GM23338 (cell line): Measurements from ENCODE around the gene ABL1. TPM values are rescaled to one million over a fixed set of nuclear protein-coding genes. Genes with fewer than 3 reads are reported as not detected.

Experiments used
- ATAC-seq: fragments of 200-7000 bp; cut with Tn5 transposase; 3 replicates; pipeline ENCODE4 v1.9.1; 2020
- DNase-seq: peaks from one replicate; pipeline ENCODE4 v3.0.0-alpha.2; 2015; ENCODE audit warnings: low spot score
- H2AFZ ChIP-seq: fragments of 200-600 bp; sonication (generic); 2 replicates; pipeline ENCODE4 v1.8.0; 2016; ENCODE audit warnings: antibody characterized with exemption, mild to moderate bottlenecking, moderate library complexity
- H3F3A ChIP-seq: fragments of 200-600 bp; sonication (generic); replicated peaks from 2 replicates; pipeline ENCODE4 v1.8.0; 2017; ENCODE audit warnings: antibody characterized with exemption, mixed run types, low read depth
- H3K27ac ChIP-seq: fragments of 200-600 bp; sonication (generic); 2 replicates; pipeline ENCODE4 v1.6.1; 2016; ENCODE audit warnings: low read depth
- H3K27me3 ChIP-seq: fragments of 200-600 bp; sonication (generic); 2 replicates; pipeline ENCODE4 v1.8.0; 2016; ENCODE audit warnings: mild to moderate bottlenecking, mixed run types, moderate library complexity; ENCODE audit not compliant: insufficient read depth
- H3K36me3 ChIP-seq: fragments of 200-600 bp; sonication (generic); 2 replicates; pipeline ENCODE4 v1.8.0; 2016; ENCODE audit warnings: mild to moderate bottlenecking; ENCODE audit not compliant: insufficient read depth
- H3K4me1 ChIP-seq: fragments of 200-600 bp; sonication (generic); 2 replicates; pipeline ENCODE4 v1.8.0; 2016; ENCODE audit warnings: mild to moderate bottlenecking, moderate library complexity; ENCODE audit not compliant: insufficient read depth
- H3K4me2 ChIP-seq: fragments of 200-600 bp; sonication (generic); 2 replicates; pipeline ENCODE4 v1.7.1; 2017; ENCODE audit warnings: mixed run types
- H3K4me3 ChIP-seq: fragments of 200-600 bp; sonication (generic); 2 replicates; pipeline ENCODE4 v1.6.1; 2016; ENCODE audit warnings: mixed run types
- H3K79me2 ChIP-seq: fragments of 200-600 bp; sonication (generic); replicated peaks from 2 replicates; pipeline ENCODE4 v1.8.0; 2017; ENCODE audit warnings: mild to moderate bottlenecking; ENCODE audit not compliant: insufficient read depth
- H3K9me2 ChIP-seq: fragments of 200-600 bp; sonication (generic); 2 replicates; pipeline ENCODE4 v1.8.0; 2017; ENCODE audit not compliant: insufficient read depth
- H4K20me1 ChIP-seq: fragments of 200-600 bp; sonication (generic); replicated peaks from 2 replicates; pipeline ENCODE4 v1.8.0; 2017; ENCODE audit warnings: mild to moderate bottlenecking; ENCODE audit not compliant: insufficient read depth
- H3K27ac Mint-ChIP-seq: 2 replicates; pipeline ENCODE4 v1.8.0; 2020; ENCODE audit warnings: inconsistent platforms, mild to moderate bottlenecking, moderate library complexity, mixed read lengths
- H3K27me3 Mint-ChIP-seq: 3 replicates; pipeline ENCODE4 v1.8.0; 2022; ENCODE audit warnings: low read depth, mild to moderate bottlenecking, moderate library complexity, mixed read lengths, inconsistent platforms; ENCODE audit not compliant: insufficient read depth, poor library complexity
- H3K36me3 Mint-ChIP-seq: 3 replicates; pipeline ENCODE4 v1.8.0; 2021; ENCODE audit warnings: low read depth, mild to moderate bottlenecking, inconsistent platforms, moderate library complexity, mixed read lengths
- H3K4me1 Mint-ChIP-seq: 3 replicates; pipeline ENCODE4 v1.8.0; 2020; ENCODE audit warnings: mild to moderate bottlenecking, inconsistent platforms, mixed read lengths
- H3K4me3 Mint-ChIP-seq: 3 replicates; pipeline ENCODE4 v1.8.0; 2021; ENCODE audit warnings: moderate library complexity, mild to moderate bottlenecking, inconsistent platforms, mixed read lengths
- H3K9me3 Mint-ChIP-seq: 3 replicates; pipeline ENCODE4 v1.8.0; 2020; ENCODE audit warnings: moderate library complexity, mild to moderate bottlenecking, inconsistent platforms, mixed read lengths
- CREB1 ChIP-seq: fragments of 250-450 bp; sonication (Bioruptor Pico); IDR thresholded peaks from 2 replicates; pipeline ENCODE4 v1.5.0; 2020; ENCODE audit warnings: low read depth, mild to moderate bottlenecking, moderate library complexity
- CTCF ChIP-seq, 2 experiments: fragments of 200-600 bp in 1 of 2; sonication (generic) in 1 of 2; conservative IDR thresholded peaks; 2 replicates each; pipeline versions ENCODE4 v1.5.1 to v1.6.1; 2016 to 2017; ENCODE audit warnings: antibody characterized with exemption in 2 of 2, low read depth in 2 of 2, mild to moderate bottlenecking in 2 of 2, moderate library complexity in 1 of 2
- ETS1 ChIP-seq: IDR thresholded peaks from 2 replicates; pipeline ENCODE4 v1.6.1; 2016; ENCODE audit warnings: antibody characterized with exemption
- EZH2 ChIP-seq: fragments of 200-600 bp; sonication (generic); IDR thresholded peaks from one replicate; pipeline ENCODE4 v1.8.0; 2017; ENCODE audit warnings: antibody characterized with exemption, mild to moderate bottlenecking, low read depth; ENCODE audit not compliant: unreplicated experiment
- JUNB ChIP-seq: IDR thresholded peaks from one replicate; pipeline ENCODE4 v1.6.1; 2016; ENCODE audit warnings: antibody characterized with exemption; ENCODE audit not compliant: unreplicated experiment
- POLR2AphosphoS5 ChIP-seq: IDR thresholded peaks from 2 replicates; pipeline ENCODE4 v1.6.1; 2016; ENCODE audit warnings: antibody characterized with exemption, low read depth
- STAT1 ChIP-seq: IDR thresholded peaks from one replicate; pipeline ENCODE4 v1.6.1; 2016; ENCODE audit warnings: antibody characterized with exemption; ENCODE audit not compliant: unreplicated experiment
- ZNF114 ChIP-seq: fragments of 250-450 bp; sonication (Bioruptor Pico); IDR thresholded peaks from 2 replicates; pipeline ENCODE4 v1.5.0; 2020; ENCODE audit warnings: mild to moderate bottlenecking, moderate library complexity
- ZNF462 ChIP-seq: fragments of 250-450 bp; sonication (Bioruptor Pico); IDR thresholded peaks from 2 replicates; pipeline ENCODE4 v1.5.0; 2020; ENCODE audit warnings: mild to moderate bottlenecking, moderate library complexity
- polyA plus RNA-seq: library from polyadenylated mRNA; unstranded; fragments of >200 nt; fragmentation: Nextera tagmentation; extraction: Ambion mirVana; gene quantifications from 2 replicates; pipeline ENCODE4 v1.2.1, GENCODE V29; 2016
- total RNA-seq: library from RNA; depleted of rRNA; stranded (reverse); fragments of >200 nt; shearing (Covaris generic); gene quantifications from 2 replicates; pipeline ENCODE4 v1.2.3, GENCODE V29; 2014

The ABL1 gene
- total and polyA plus RNA-seq, 2 experiments from 2014 or later: 20.7 to 85.1 TPM

- DNase-seq: no peak
- peaks cover 37% of the 10 kb centered on the region for H3K4me1 ChIP-seq
- ATAC-seq: no peak
- peaks cover 27% of the 10 kb centered on the region for H3K27me3 Mint-ChIP-seq
- H3K4me3 Mint-ChIP-seq: no peak overlapping the region; the same call in 2 of the 3 replicates
- H3K79me2 ChIP-seq: no peaks in the 10 kb centered on the region
- H3K27me3 ChIP-seq: 0 out of 2 replicates have a peak, but pooled peaks cover under 1% of the 10 kb centered on the region
- H3K4me1 Mint-ChIP-seq: peaks cover 40% of the 10 kb centered on the region
- H3K9me3 Mint-ChIP-seq: no peaks in the 10 kb centered on the region; the same call in 2 of the 3 replicates
- no peak for TF ChIP-seq JUNB
- no peak for TF ChIP-seq CREB1 (CRISPR knock-in tag)
- TF ChIP-seq POLR2AphosphoS5: no peak
- no peak overlapping the region for H2AFZ ChIP-seq
- H3F3A ChIP-seq: peaks cover 9% of the 10 kb centered on the region; the same call in 1 of the 2 replicates
- no peaks in the 10 kb centered on the region for H3K36me3 ChIP-seq
- no peaks in the 10 kb centered on the region; the same call in 2 of the 3 replicates for H3K36me3 Mint-ChIP-seq
- 0 out of 2 replicates have a peak overlapping the region, but pooled peaks have one; percentile 67 for H3K4me2 ChIP-seq
- no peaks in the 10 kb centered on the region for H4K20me1 ChIP-seq
- H3K9me2 ChIP-seq: no peaks in the 10 kb centered on the region
- no peak overlapping the region for H3K27ac ChIP-seq
- H3K4me3 ChIP-seq: no peak overlapping the region
- H3K27ac Mint-ChIP-seq: no peak overlapping the region
These were observed 96.6 kb downstream of the ABL1 start for GRCh38 chr9:130931508-130932254.

- peak; percentile 34 for ATAC-seq
- DNase-seq: no peak
- no peaks in the 10 kb centered on the region for H3K9me2 ChIP-seq
- 0 out of 2 replicates have a peak overlapping the region, but pooled peaks have one; percentile 26 for H3K4me3 ChIP-seq
- peak overlapping the region; percentile 67 for H3K4me2 ChIP-seq
- no peaks in the 10 kb centered on the region; the same call in 2 of the 3 replicates for H3K9me3 Mint-ChIP-seq
- peak overlapping the region; percentile 74; the same call in 1 of the 2 replicates for H2AFZ ChIP-seq
- H3K27me3 Mint-ChIP-seq: peaks cover 35% of the 10 kb centered on the region
- peaks cover 40% of the 10 kb centered on the region for H3K4me1 ChIP-seq
- H3K27ac Mint-ChIP-seq: no peak overlapping the region
- H3K27me3 ChIP-seq: peaks cover 8% of the 10 kb centered on the region
- TF ChIP-seq CREB1 (CRISPR knock-in tag) (no peak), ETS1 (no peak), STAT1 (no peak), EZH2 (no peak), POLR2AphosphoS5 (no peak), CTCF (conservative IDR thresholded peaks at IDR 0.05; ENCODE audit: low read depth in 2 of 2) (peak; percentile 9 to 24; a peak in 2 of 4 replicates), ZNF462 (CRISPR knock-in tag) (no peak), ZNF114 (CRISPR knock-in tag) (no peak)
- H4K20me1 ChIP-seq: no peaks in the 10 kb centered on the region
- no peaks in the 10 kb centered on the region for H3K36me3 ChIP-seq
- no peaks in the 10 kb centered on the region; the same call in 2 of the 3 replicates for H3K36me3 Mint-ChIP-seq
- peaks cover 48% of the 10 kb centered on the region for H3K4me1 Mint-ChIP-seq
- H3K4me3 Mint-ChIP-seq: peak overlapping the region; percentile 24
- no peaks in the 10 kb centered on the region for H3K79me2 ChIP-seq
- peaks cover 9% of the 10 kb centered on the region; the same call in 1 of the 2 replicates for H3F3A ChIP-seq
- H3K27ac ChIP-seq: no peak overlapping the region
These were observed 97.4 kb downstream of the ABL1 start for GRCh38 chr9:130932255-130933079.
